HG02571 (cell line): ENCODE data around the gene SLC35F2.
A peak's percentile ranks its signal among the peaks of the same experiment; 100 is the strongest.

Experiments used
- ATAC-seq: cut with Tn5 transposase; IDR thresholded peaks from one replicate; pipeline ENCODE4 v1.9.1; 2021; ENCODE audit warnings: mild to moderate bottlenecking, moderate library complexity; ENCODE audit not compliant: unreplicated experiment

SLC35F2 gene

DNA sequence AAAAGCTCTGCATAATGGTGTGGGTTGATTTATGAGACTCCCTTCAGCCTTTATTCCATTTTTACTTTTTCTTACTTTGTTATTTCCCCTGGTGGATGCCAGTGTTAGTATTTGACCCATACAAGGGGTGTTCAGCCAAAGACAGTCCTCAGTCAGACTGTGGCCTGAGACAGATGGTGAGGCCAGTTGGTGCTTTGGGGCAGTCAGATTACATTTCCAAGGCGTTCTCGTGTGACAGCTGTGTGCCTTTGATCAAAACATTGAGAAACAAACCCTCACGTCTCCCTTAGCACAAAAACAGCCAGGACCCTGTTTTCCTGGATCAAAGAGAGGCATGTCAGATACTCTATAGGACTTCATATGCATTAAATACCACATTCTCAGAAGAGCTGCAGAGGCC, 115.4 kb downstream of the SLC35F2 start:
- ATAC-seq: no peak

DNA sequence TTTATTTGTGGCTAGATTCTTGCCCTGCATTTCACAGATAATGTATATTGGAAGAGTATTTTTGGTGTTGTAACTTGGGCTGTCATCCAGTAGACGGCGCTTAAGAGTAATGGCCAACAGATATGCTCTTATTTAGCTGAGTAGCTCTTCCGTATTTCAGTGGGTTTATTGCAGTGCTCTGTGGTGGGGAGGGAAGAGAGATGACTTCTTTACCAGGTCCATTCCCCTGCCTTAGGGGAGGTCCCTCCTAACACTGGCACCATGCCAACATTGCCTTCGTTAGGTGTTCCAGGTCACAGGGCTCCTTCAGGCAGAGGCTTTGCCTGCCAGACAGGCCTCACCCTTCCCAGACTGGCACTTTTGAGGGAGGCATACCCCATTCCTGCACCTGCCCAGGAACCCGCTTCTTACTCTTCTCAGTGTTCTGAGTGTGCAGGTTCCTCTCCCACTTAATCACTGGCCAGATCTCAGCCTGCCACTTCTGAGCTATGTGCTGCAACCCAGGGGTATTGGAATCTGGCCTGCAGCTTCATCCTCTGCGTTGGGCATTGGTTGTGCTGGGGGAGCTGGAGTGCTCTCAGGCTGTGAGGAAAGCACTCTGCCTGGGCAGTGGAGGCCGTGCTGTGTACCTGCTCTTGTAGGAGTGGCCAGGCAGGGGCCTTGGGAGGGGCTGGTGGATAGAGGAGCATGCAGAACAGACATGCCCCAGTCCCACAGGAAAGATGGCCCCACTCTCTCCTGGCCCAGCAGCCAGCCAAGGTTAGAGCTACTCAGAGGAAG, 117.4 kb downstream of the SLC35F2 start:
- ATAC-seq: peak; percentile 69
